K562 (cell line): ENCODE data around the gene PLXNA2. TPM values are rescaled to one million over a fixed set of nuclear protein-coding genes. Genes with fewer than 3 reads are reported as not detected.

ENCODE experiments used
- CBX3 ChIP-seq, 2 experiments: IDR thresholded peaks; 1 replicate in 1 of 2; 2 replicates in 1 of 2; pipeline ENCODE4 v1.6.1; 2012; ENCODE audit warnings: inconsistent platforms in 2 of 2, low read length in 2 of 2, borderline replicate concordance in 1 of 2, control low read depth in 1 of 2
- CEBPB ChIP-seq: fragments of 450-650 bp; IDR thresholded peaks from 2 replicates; pipeline ENCODE4 v1.6.1; 2016; ENCODE audit warnings: missing genetic modification characterization, missing compliant biosample characterization
- COPS2 ChIP-seq: fragments of 450-650 bp; conservative IDR thresholded peaks from 2 replicates; pipeline ENCODE4 v1.6.1; 2016; ENCODE audit warnings: mild to moderate bottlenecking, moderate library complexity
- HIVEP1 ChIP-seq: fragments of 250-450 bp; sonication (Bioruptor Pico); IDR thresholded peaks from 2 replicates; pipeline ENCODE4 v1.4.0; 2020; ENCODE audit warnings: mild to moderate bottlenecking
- JUN ChIP-seq, 2 experiments: sonication (generic) in 1 of 2; formaldehyde crosslinking in 1 of 2; IDR thresholded peaks; 2 replicates each; pipeline versions ENCODE4 v1.6.1 to v1.8.0; 2012 to 2022; ENCODE audit warnings: borderline replicate concordance in 2 of 2, mild to moderate bottlenecking in 2 of 2, improper control_type of control experiment in 1 of 2, low read depth in 1 of 2, low read length in 1 of 2, missing genetic modification reagents in 1 of 2
- KLF10 ChIP-seq: fragments of 250-450 bp; sonication (Bioruptor Pico); IDR thresholded peaks from 2 replicates; pipeline ENCODE4 v1.6.1; 2021; ENCODE audit warnings: matching md5 sums
- KLF6 ChIP-seq: fragments of 250-450 bp; sonication (Bioruptor Pico); IDR thresholded peaks from 2 replicates; pipeline ENCODE4 v1.4.0; 2020; ENCODE audit warnings: mild to moderate bottlenecking, moderate library complexity, borderline replicate concordance
- MAZ ChIP-seq, 2 experiments: fragments of 450-650 bp in 1 of 2; sonication (generic) in 1 of 2; formaldehyde crosslinking; IDR thresholded peaks in 1 of 2; conservative IDR thresholded peaks in 1 of 2; 2 replicates each; pipeline versions ENCODE4 v1.4.0 to v1.5.0; 2020; ENCODE audit warnings: mild to moderate bottlenecking in 1 of 2, missing genetic modification reagents in 1 of 2
- MLX ChIP-seq, 2 experiments: fragments of 450-650 bp in 1 of 2; sonication (generic) in 1 of 2; formaldehyde crosslinking; conservative IDR thresholded peaks; 2 replicates each; pipeline versions ENCODE4 v1.4.0 to v1.8.1; 2020 to 2022; ENCODE audit warnings: mild to moderate bottlenecking in 1 of 2, missing genetic modification reagents in 1 of 2
- NR1H2 ChIP-seq: sonication (generic); formaldehyde crosslinking; IDR thresholded peaks from 2 replicates; pipeline ENCODE4 v1.4.0; 2020; ENCODE audit warnings: mild to moderate bottlenecking, missing genetic modification reagents
- NR2C1 ChIP-seq, 2 experiments: fragments of 450-650 bp; IDR thresholded peaks; 2 replicates each; pipeline ENCODE4 v1.6.1; 2017; ENCODE audit warnings: mild to moderate bottlenecking in 2 of 2, antibody characterized with exemption in 1 of 2, inconsistent platforms in 1 of 2, missing compliant biosample characterization in 1 of 2, missing genetic modification characterization in 1 of 2
- RBM34 ChIP-seq: fragments of 200-400 bp; formaldehyde crosslinking; IDR thresholded peaks from 2 replicates; pipeline ENCODE4 v1.6.1; 2018; ENCODE audit warnings: low read length, borderline replicate concordance; ENCODE audit not compliant: insufficient read depth
- SRSF3 ChIP-seq: fragments of 200-400 bp; formaldehyde crosslinking; IDR thresholded peaks from 2 replicates; pipeline ENCODE4 v1.6.1; 2016; ENCODE audit warnings: mild to moderate bottlenecking, low read length, moderate library complexity; ENCODE audit not compliant: insufficient read depth
- TAF1 ChIP-seq: IDR thresholded peaks from 2 replicates; pipeline ENCODE4 v1.6.1; 2011; ENCODE audit warnings: mild to moderate bottlenecking, low read length, moderate library complexity; ENCODE audit not compliant: insufficient read depth, control insufficient read depth, severe bottlenecking; ENCODE audit errors: extremely low read depth
- TAF9B ChIP-seq: fragments of 450-650 bp; IDR thresholded peaks from 2 replicates; pipeline ENCODE4 v1.6.1; 2018; ENCODE audit warnings: mild to moderate bottlenecking; ENCODE audit not compliant: partially characterized antibody
- USF1 ChIP-seq: sonication (generic); formaldehyde crosslinking; IDR thresholded peaks from 2 replicates; pipeline ENCODE4 v1.9.0; 2022; ENCODE audit warnings: mild to moderate bottlenecking, missing genetic modification reagents
- ZMIZ1 ChIP-seq, 2 experiments: fragments of 150-350 bp in 1 of 2; IDR thresholded peaks; 2 replicates each; pipeline ENCODE4 v1.6.1; 2012 to 2016; ENCODE audit warnings: low read depth in 2 of 2, low read length in 2 of 2, mild to moderate bottlenecking in 1 of 2, moderate library complexity in 1 of 2
- ZNF668 ChIP-seq: fragments of 250-450 bp; sonication (Bioruptor Pico); IDR thresholded peaks from 2 replicates; pipeline ENCODE4 v1.8.0; 2022; ENCODE audit warnings: mild to moderate bottlenecking, inconsistent platforms
- polyA plus RNA-seq, 8 experiments: library from polyadenylated mRNA; depleted of rRNA in 4 of 8; stranded (reverse) in 5 of 8; unstranded in 3 of 8; fragments of >200 nt; fragmentation: Nextera tagmentation in 2 of 8; fragmentation: Illumina TruSeq in 1 of 8; extraction: Ambion mirVana in 2 of 8; extraction: Trizol in 1 of 8; gene quantifications; 2 replicates each; pipeline versions ENCODE4 v1.2.1 to v1.2.3, GENCODE V29; 2011 to 2014; ENCODE audit warnings: inconsistent platforms in 1 of 8, missing spikeins in 1 of 8
- total RNA-seq, 7 experiments: library from RNA; depleted of rRNA in 6 of 7; stranded (reverse); fragments of >200 nt in 6 of 7; fragmentation: Illumina TruSeq in 2 of 7; extraction: Trizol in 2 of 7; gene quantifications; 2 replicates each; pipeline versions ENCODE4 v1.2.1 to v1.2.3, GENCODE V29; 2011 to 2021; ENCODE audit warnings: low replicate concordance in 1 of 7
- TF ChIP-seq, protein P1 (sequence below): fragments of 450-650 bp; IDR thresholded peaks from 2 replicates; pipeline ENCODE4 v1.6.1; 2017; ENCODE audit warnings: mild to moderate bottlenecking, moderate library complexity

The PLXNA2 gene
- total and polyA plus RNA-seq, 9 of the 15 experiments (the other 6 are each of a cell fraction or from before 2014, with no cell fraction given): 0.01 to 1.3 (median 0.32) TPM

DNA sequence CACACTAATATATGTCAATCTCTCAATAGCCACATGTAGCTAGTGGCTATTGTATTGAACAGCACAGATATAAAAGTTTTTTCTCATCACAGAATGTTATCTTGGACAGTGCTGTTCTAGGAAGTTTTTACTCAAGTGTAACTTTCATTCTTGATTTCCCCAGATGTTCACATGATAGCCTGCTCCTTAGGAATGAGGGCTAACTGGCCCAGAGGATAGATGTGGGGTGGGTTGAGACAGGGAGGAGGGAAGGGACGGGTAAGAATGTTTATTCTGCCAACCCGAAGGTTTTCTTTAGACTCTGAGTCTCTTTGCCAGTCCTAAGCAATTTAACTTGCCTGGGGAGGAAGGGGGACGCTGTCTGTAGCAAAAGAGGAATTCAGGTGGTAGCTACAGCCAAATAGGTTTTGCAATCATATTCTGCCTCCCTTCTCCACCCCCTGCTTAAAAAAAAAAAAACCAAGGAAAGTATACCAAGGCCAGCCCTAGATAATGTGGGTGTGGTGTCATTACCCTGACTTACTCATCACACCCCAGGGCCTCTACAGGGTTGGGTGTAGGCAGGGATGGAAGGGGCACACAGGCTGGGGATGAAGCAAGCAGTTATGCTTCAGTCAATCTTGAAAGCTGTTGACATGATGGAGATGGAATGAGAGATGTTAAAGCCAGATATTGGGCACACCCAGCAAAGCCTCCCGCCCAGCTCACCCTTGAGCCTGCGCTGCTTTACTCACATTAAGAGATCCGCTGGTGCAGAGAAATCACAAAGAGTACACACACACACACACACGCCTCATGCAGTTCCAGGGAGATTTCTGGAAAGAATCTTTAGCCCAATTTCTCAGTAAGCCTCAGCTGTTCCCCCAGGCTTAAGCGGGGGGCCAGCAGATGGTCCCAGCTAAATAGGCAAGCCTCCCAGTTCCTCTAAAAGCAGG is 59.9 kb downstream of the PLXNA2 start (continued):
- TF ChIP-seq ZMIZ1 (IDR thresholded peaks at IDR 0.05; ENCODE audit: low read depth in 2 of 2, low read length in 2 of 2) (0 out of 4 replicates have a peak, but pooled peaks of 1 of the 2 experiments have one; percentile 58), MLX (CRISPR knock-in tag; conservative IDR thresholded peaks at IDR 0.05) (no peak), CBX3 (IDR thresholded peaks at IDR 0.05; ENCODE audit: borderline replicate concordance in 1 of 2, low read length in 2 of 2) (peak in 1 of 2 experiments; percentile 90; a peak in 2 of 3 replicates), ZNF668 (CRISPR knock-in tag) (no peak), NR2C1 (IDR thresholded peaks at IDR 0.05) (no peak), NR2C1 (tag; IDR thresholded peaks at IDR 0.05) (no peak), KLF10 (CRISPR knock-in tag) (no peak), NR1H2 (CRISPR knock-in tag) (no peak), TAF9B (no peak), KLF6 (CRISPR knock-in tag) (no peak), SRSF3 (no peak), MAZ (CRISPR knock-in tag; conservative IDR thresholded peaks at IDR 0.05 in 1 of 2, IDR thresholded peaks at IDR 0.05 in 1 of 2) (peak; percentile 25 to 48; a peak in 2 of 4 replicates), CEBPB (tag) (peak; percentile 97), RBM34 (no peak), COPS2 (no peak), USF1 (CRISPR knock-in tag) (no peak), JUN (IDR thresholded peaks at IDR 0.05; ENCODE audit: borderline replicate concordance, low read depth, low read length) (peak; percentile 94), JUN (CRISPR knock-in tag; IDR thresholded peaks at IDR 0.05; ENCODE audit: borderline replicate concordance) (no peak), HIVEP1 (no peak), TAF1 (peak; percentile 28)
- TF ChIP-seq, protein P1, sequence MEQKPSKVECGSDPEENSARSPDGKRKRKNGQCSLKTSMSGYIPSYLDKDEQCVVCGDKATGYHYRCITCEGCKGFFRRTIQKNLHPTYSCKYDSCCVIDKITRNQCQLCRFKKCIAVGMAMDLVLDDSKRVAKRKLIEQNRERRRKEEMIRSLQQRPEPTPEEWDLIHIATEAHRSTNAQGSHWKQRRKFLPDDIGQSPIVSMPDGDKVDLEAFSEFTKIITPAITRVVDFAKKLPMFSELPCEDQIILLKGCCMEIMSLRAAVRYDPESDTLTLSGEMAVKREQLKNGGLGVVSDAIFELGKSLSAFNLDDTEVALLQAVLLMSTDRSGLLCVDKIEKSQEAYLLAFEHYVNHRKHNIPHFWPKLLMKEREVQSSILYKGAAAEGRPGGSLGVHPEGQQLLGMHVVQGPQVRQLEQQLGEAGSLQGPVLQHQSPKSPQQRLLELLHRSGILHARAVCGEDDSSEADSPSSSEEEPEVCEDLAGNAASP: no peak
